PC-3 (cell line): Measurements from ENCODE around the gene CFL1. TPM values are rescaled to one million over a fixed set of nuclear protein-coding genes. Genes with fewer than 3 reads are reported as not detected.
A peak's percentile ranks its signal among the peaks of the same experiment; 100 is the strongest.

ENCODE experiments used
- ATAC-seq: fragments of 200-7000 bp; cut with Tn5 transposase; 2 replicates; pipeline ENCODE4 v1.9.1; 2020; ENCODE audit warnings: mild to moderate bottlenecking, moderate library complexity
- BruUV-seq: library from RNA; stranded (reverse); fragments of 400-500 nt; replicated peaks from 2 replicates; lab custom pipeline; 2021; lab: Mats Ljungman, UMichigan
- CTCF ChIA-PET: fragments of 300-600 bp; sonication (Branson Sonifier 250); formaldehyde crosslinking; loops from one replicate; lab custom pipeline; 2022; ENCODE audit warnings: antibody characterized with exemption; lab: Charles Lee
- POLR2A ChIA-PET: fragments of 300-600 bp; sonication (Branson Sonifier 250); formaldehyde crosslinking; loops from one replicate; lab custom pipeline; 2022; ENCODE audit warnings: antibody characterized with exemption; ENCODE audit not compliant: unreplicated experiment; lab: Charles Lee
- DNase-seq: peaks from one replicate; pipeline ENCODE4 v3.0.0-alpha.2; 2015
- H2AFZ ChIP-seq: fragments of 300-600 bp; sonication (generic); 2 replicates; pipeline ENCODE4 v1.6.0; 2016; ENCODE audit warnings: antibody characterized with exemption, low read length
- H3F3A ChIP-seq: fragments of 300-600 bp; sonication (generic); one replicate; pipeline ENCODE4 v1.6.0; 2017; ENCODE audit warnings: antibody characterized with exemption, low read length, control low read depth, mild to moderate bottlenecking; ENCODE audit not compliant: unreplicated experiment
- H3K27ac ChIP-seq: fragments of 300-600 bp; sonication (generic); 2 replicates; pipeline ENCODE4 v1.5.1; 2016; ENCODE audit warnings: mild to moderate bottlenecking, low read length
- H3K27me3 ChIP-seq: fragments of 300-600 bp; sonication (generic); 2 replicates; pipeline ENCODE4 v1.6.1; 2016; ENCODE audit warnings: low read length, mixed read lengths
- H3K36me3 ChIP-seq: fragments of 300-600 bp; sonication (generic); 2 replicates; pipeline ENCODE4 v1.6.1; 2016; ENCODE audit warnings: low read depth, mixed run types, low read length, mixed read lengths
- H3K4me1 ChIP-seq: fragments of 300-600 bp; sonication (generic); 2 replicates; pipeline ENCODE4 v1.5.1; 2016; ENCODE audit warnings: low read length; ENCODE audit not compliant: insufficient read depth
- H3K4me2 ChIP-seq: fragments of 300-600 bp; sonication (generic); 2 replicates; pipeline ENCODE4 v1.6.0; 2016; ENCODE audit warnings: low read length
- H3K4me3 ChIP-seq: fragments of 300-600 bp; sonication (generic); 2 replicates; pipeline ENCODE4 v1.5.1; 2016; ENCODE audit warnings: mild to moderate bottlenecking, low read length, mixed read lengths
- H3K79me2 ChIP-seq: fragments of 300-600 bp; sonication (generic); 2 replicates; pipeline ENCODE4 v1.6.1; 2017; ENCODE audit warnings: low read length, mixed read lengths
- H3K9ac ChIP-seq: fragments of 300-600 bp; sonication (generic); 2 replicates; pipeline ENCODE4 v1.6.0; 2016; ENCODE audit warnings: mild to moderate bottlenecking, low read length
- H3K9me2 ChIP-seq: fragments of 300-600 bp; sonication (generic); replicated peaks from 2 replicates; pipeline ENCODE4 v1.6.1; 2016; ENCODE audit warnings: mixed run types, low read length, mixed read lengths
- H3K9me3 ChIP-seq: fragments of 300-600 bp; sonication (generic); 2 replicates; pipeline ENCODE4 v1.6.1; 2016; ENCODE audit warnings: low read length, mixed read lengths
- H4K20me1 ChIP-seq: fragments of 300-600 bp; sonication (generic); 2 replicates; pipeline ENCODE4 v1.6.1; 2016; ENCODE audit warnings: low read length, mixed read lengths
- CTCF ChIP-seq: fragments of 300-600 bp; sonication (generic); conservative IDR thresholded peaks from 2 replicates; pipeline ENCODE4 v1.5.1; 2017; ENCODE audit warnings: antibody characterized with exemption, low read depth, mild to moderate bottlenecking, low read length
- EZH2 ChIP-seq: fragments of 300-600 bp; sonication (generic); IDR thresholded peaks from one replicate; pipeline ENCODE4 v1.6.1; 2017; ENCODE audit warnings: antibody characterized with exemption, mild to moderate bottlenecking, low read length; ENCODE audit not compliant: unreplicated experiment
- EZH2phosphoT487 ChIP-seq: fragments of 300-600 bp; sonication (generic); IDR thresholded peaks from 2 replicates; pipeline ENCODE4 v1.6.1; 2018; ENCODE audit warnings: mild to moderate bottlenecking, antibody characterized with exemption, low read length, borderline replicate concordance
- intact Hi-C: fragments of 100-400 bp; cut with micrococcal nuclease; formaldehyde crosslinking; loops from 2 replicates; pipeline ENCODE4 v1.9.0; 2023
- total RNA-seq: library from RNA; depleted of rRNA; stranded (reverse); fragments of >200 nt; gene quantifications from 2 replicates; pipeline ENCODE4 v1.2.3, GENCODE V29; 2014

Gene CFL1
- total RNA-seq, 1 experiment from 2014 or later = 2,710 TPM

GRCh38 chr11:65861533-65862183 lies 3.7 kb upstream of the CFL1 start:
- H3K4me3 ChIP-seq = peak overlapping the region; percentile 79
- peaks cover 11% of the 10 kb centered on the region for H3F3A ChIP-seq
- TSS peak; percentile 23 for BruUV-seq
- DNase-seq (no peak), ATAC-seq (no peak)
- ChIA-PET POLR2A (interaction anchor here (0.5 kb wide), 1 partner anchor 37 kb away, joined by 12 read pairs; no protein-coding TSS in a partner anchor), CTCF (interaction anchor here (0.6 kb wide), 1 partner anchor 90 kb away, joined by 5 read pairs; no protein-coding TSS in a partner anchor)
- H3K9me2 ChIP-seq = no peaks in the 10 kb centered on the region
- intact Hi-C loops = no loop called here
- H3K36me3 ChIP-seq = peaks cover 20% of the 10 kb centered on the region; the same call in 1 of the 2 replicates
- no peaks in the 10 kb centered on the region for H3K9me3 ChIP-seq
- H3K27ac ChIP-seq = no peak overlapping the region
- H4K20me1 ChIP-seq = peaks cover 9% of the 10 kb centered on the region
- peak overlapping the region; percentile 93; the same call in 1 of the 2 replicates for H2AFZ ChIP-seq
- TF ChIP-seq EZH2 (no peak), EZH2phosphoT487 (no peak), CTCF (no peak)
- peak overlapping the region; percentile 90 for H3K9ac ChIP-seq
- H3K4me1 ChIP-seq = peaks cover 19% of the 10 kb centered on the region
- H3K4me2 ChIP-seq = peak overlapping the region; percentile 98
- no peaks in the 10 kb centered on the region for H3K27me3 ChIP-seq
- peaks cover 38% of the 10 kb centered on the region for H3K79me2 ChIP-seq

GRCh38 chr11:65861165-65861505 lies 3.2 kb upstream of the CFL1 start:
- peak overlapping the region; percentile 93 for H2AFZ ChIP-seq
- CTCF ChIA-PET = interaction anchor here (0.6 to 2.0 kb wide), 2 partner anchors 81 to 91 kb away, joined by 5 to 6 read pairs; no protein-coding TSS in a partner anchor

More at GRCh38 chr11:65861165-65861505, 3.2 kb upstream of the CFL1 start:
- intact Hi-C loops = no loop called here
- H3F3A ChIP-seq = peaks cover 11% of the 10 kb centered on the region
- H4K20me1 ChIP-seq = peaks cover 14% of the 10 kb centered on the region
- H3K9ac ChIP-seq = peak overlapping the region; percentile 90
- TF ChIP-seq EZH2phosphoT487 (no peak), EZH2 (no peak), CTCF (no peak)
- POLR2A ChIA-PET = interaction anchor here (0.5 to 0.6 kb wide), 2 partner anchors 38 to 284 kb away, joined by 3 to 12 read pairs; no protein-coding TSS in a partner anchor
- H3K9me2 ChIP-seq = no peaks in the 10 kb centered on the region
- H3K27ac ChIP-seq = peak overlapping the region; percentile 74
- peaks cover 25% of the 10 kb centered on the region for H3K36me3 ChIP-seq
- peak overlapping the region; percentile 98 for H3K4me2 ChIP-seq
- peaks cover 44% of the 10 kb centered on the region for H3K79me2 ChIP-seq
- H3K4me3 ChIP-seq = peak overlapping the region; percentile 79
- H3K9me3 ChIP-seq = no peaks in the 10 kb centered on the region
- DNase-seq = peak; percentile 35
- ATAC-seq = no peak
- H3K27me3 ChIP-seq = no peaks in the 10 kb centered on the region
- no TSS peak for BruUV-seq
- H3K4me1 ChIP-seq = peaks cover 24% of the 10 kb centered on the region
